SKM-1 (cell line): ENCODE measurements around the gene GDPD5.

ENCODE experiments used
- DNase-seq: peaks from one replicate; lab custom pipeline; 2025; ENCODE audit not compliant: unreplicated experiment; lab: John Stamatoyannopoulos, UW

The GDPD5 gene

GRCh38 chr11:75516140-75516539, 9.6 kb downstream of the GDPD5 start:
- no peak for DNase-seq

- peak; percentile 26 for DNase-seq
Measured at GRCh38 chr11:75514596-75514995, 11.1 kb downstream of the GDPD5 start.

GRCh38 chr11:75513250-75513649, 12.5 kb downstream of the GDPD5 start:
- DNase-seq = no peak

- no peak for DNase-seq
Measured at GRCh38 chr11:75510723-75511019, 15.1 kb downstream of the GDPD5 start.

- no peak for DNase-seq
Measured at GRCh38 chr11:75510004-75510722, 15.6 kb downstream of the GDPD5 start.

GRCh38 chr11:75509020-75509720, 16.6 kb downstream of the GDPD5 start:
- no peak for DNase-seq

GRCh38 chr11:75508051-75508561, 17.6 kb downstream of the GDPD5 start:
- peak; percentile 13 for DNase-seq

- DNase-seq = no peak
Measured at GRCh38 chr11:75507571-75507970, 18.2 kb downstream of the GDPD5 start.

GRCh38 chr11:75506827-75507226, 18.9 kb downstream of the GDPD5 start:
- DNase-seq = no peak

- no peak for DNase-seq
Measured at GRCh38 chr11:75505916-75506692, 19.6 kb downstream of the GDPD5 start.

GRCh38 chr11:75504501-75504900, 21.2 kb downstream of the GDPD5 start:
- peak; percentile 32 for DNase-seq

- no peak for DNase-seq
Measured at GRCh38 chr11:75503531-75504099, 22.1 kb downstream of the GDPD5 start.

GRCh38 chr11:75502138-75502537, 23.6 kb downstream of the GDPD5 start:
- DNase-seq = no peak

- no peak for DNase-seq
Measured at GRCh38 chr11:75500742-75501141, 25.0 kb downstream of the GDPD5 start.

- no peak for DNase-seq
Measured at GRCh38 chr11:75499423-75500190, 26.1 kb downstream of the GDPD5 start.

GRCh38 chr11:75498556-75499255, 27.0 kb downstream of the GDPD5 start:
- DNase-seq = no peak

GRCh38 chr11:75497788-75498409, 27.8 kb downstream of the GDPD5 start:
- no peak for DNase-seq

- no peak for DNase-seq
Measured at GRCh38 chr11:75496305-75496752, 29.4 kb downstream of the GDPD5 start.

GRCh38 chr11:75495749-75496304, 29.9 kb downstream of the GDPD5 start:
- DNase-seq = no peak
